H9 (cell line): ENCODE measurements around the gene SCRN1. TPM values are rescaled to one million over a fixed set of nuclear protein-coding genes. Genes with fewer than 3 reads are reported as not detected.
A peak's percentile ranks its signal among the peaks of the same experiment; 100 is the strongest.

Experiments
- DNase-seq: peaks from one replicate; pipeline ENCODE4 v3.0.0-alpha.2; 2017
- H2AFZ ChIP-seq: one replicate; pipeline ENCODE4 v1.6.1; 2013; ENCODE audit warnings: mild to moderate bottlenecking, low read length, control low read depth, moderate library complexity
- H2AK5ac ChIP-seq: 2 replicates; pipeline ENCODE4 v1.6.1; 2013; ENCODE audit warnings: low read length, control low read depth, mixed read lengths; ENCODE audit not compliant: insufficient read length
- H2BK120ac ChIP-seq: one replicate; pipeline ENCODE4 v1.6.1; 2013; ENCODE audit warnings: low read depth, mild to moderate bottlenecking, low read length, control low read depth, inconsistent platforms; ENCODE audit not compliant: poor library complexity, severe bottlenecking
- H2BK12ac ChIP-seq: 2 replicates; pipeline ENCODE4 v1.6.1; 2013; ENCODE audit warnings: low read length, control low read depth, mixed read lengths, low read depth; ENCODE audit not compliant: insufficient read length
- H2BK15ac ChIP-seq: 2 replicates; pipeline ENCODE4 v1.6.1; 2013; ENCODE audit warnings: low read depth, low read length, control low read depth
- H2BK20ac ChIP-seq: one replicate; pipeline ENCODE4 v1.6.1; 2013; ENCODE audit warnings: low read depth, mild to moderate bottlenecking, low read length, control low read depth, inconsistent platforms; ENCODE audit not compliant: poor library complexity, severe bottlenecking
- H2BK5ac ChIP-seq: 2 replicates; pipeline ENCODE4 v1.6.1; 2013; ENCODE audit warnings: low read length, control low read depth, mixed read lengths; ENCODE audit not compliant: insufficient read length
- H3K14ac ChIP-seq: 2 replicates; pipeline ENCODE4 v1.6.1; 2013; ENCODE audit warnings: low read length, control low read depth; ENCODE audit not compliant: insufficient read depth
- H3K18ac ChIP-seq: 2 replicates; pipeline ENCODE4 v1.6.1; 2013; ENCODE audit warnings: low read depth, mild to moderate bottlenecking, mixed read lengths, low read length, control low read depth; ENCODE audit not compliant: insufficient read length
- H3K23ac ChIP-seq: 2 replicates; pipeline ENCODE4 v1.6.1; 2013; ENCODE audit warnings: low read length, control low read depth, mixed read lengths, low read depth; ENCODE audit not compliant: insufficient read length
- H3K23me2 ChIP-seq: 2 replicates; pipeline ENCODE4 v1.6.1; 2013; ENCODE audit warnings: low read depth, mild to moderate bottlenecking, mixed read lengths, low read length, control low read depth; ENCODE audit not compliant: insufficient read length, poor library complexity, severe bottlenecking
- H3K27ac ChIP-seq: 2 replicates; pipeline ENCODE4 v1.5.1; 2013; ENCODE audit warnings: low read length, control low read depth, mixed read lengths, low read depth; ENCODE audit not compliant: insufficient read length
- H3K27me3 ChIP-seq: 2 replicates; pipeline ENCODE4 v1.6.1; 2013; ENCODE audit warnings: low read length, control low read depth, inconsistent platforms; ENCODE audit not compliant: insufficient read depth
- H3K4ac ChIP-seq: 2 replicates; pipeline ENCODE4 v1.6.1; 2013; ENCODE audit warnings: low read depth, mild to moderate bottlenecking, control low read depth, inconsistent platforms, low read length, moderate library complexity
- H3K4me1 ChIP-seq: 2 replicates; pipeline ENCODE4 v1.6.1; 2013; ENCODE audit warnings: low read length, control low read depth, inconsistent platforms; ENCODE audit not compliant: insufficient read depth
- H3K4me2 ChIP-seq: 2 replicates; pipeline ENCODE4 v1.6.1; 2013; ENCODE audit warnings: low read length, control low read depth, mixed read lengths; ENCODE audit not compliant: insufficient read length, insufficient read depth
- H3K56ac ChIP-seq: 2 replicates; pipeline ENCODE4 v1.6.1; 2013; ENCODE audit warnings: low read depth, mild to moderate bottlenecking, mixed read lengths, low read length, control low read depth; ENCODE audit not compliant: insufficient read length
- H3K79me1 ChIP-seq: 2 replicates; pipeline ENCODE4 v1.6.1; 2013; ENCODE audit warnings: low read depth, mild to moderate bottlenecking, moderate library complexity, low read length, control low read depth, inconsistent platforms; ENCODE audit not compliant: insufficient read depth, poor library complexity, severe bottlenecking
- H3K79me2 ChIP-seq: 2 replicates; pipeline ENCODE4 v1.6.1; 2013; ENCODE audit warnings: low read length, control low read depth, inconsistent platforms; ENCODE audit not compliant: insufficient read depth
- H3K9ac ChIP-seq: 2 replicates; pipeline ENCODE4 v1.6.1; 2013; ENCODE audit warnings: low read length, control low read depth, mixed read lengths; ENCODE audit not compliant: insufficient read length; ENCODE audit errors: extremely low read depth
- H3K9me3 ChIP-seq: one replicate; pipeline ENCODE4 v1.6.1; 2013; ENCODE audit warnings: low read depth, low read length, inconsistent platforms; ENCODE audit not compliant: control insufficient read depth
- H3T11ph ChIP-seq: one replicate; pipeline ENCODE4 v1.6.1; 2013; ENCODE audit warnings: mild to moderate bottlenecking, low read length, control low read depth, inconsistent platforms
- H4K20me1 ChIP-seq: one replicate; pipeline ENCODE4 v1.6.1; 2013; ENCODE audit not compliant: control insufficient read depth, insufficient read length, insufficient read depth
- H4K5ac ChIP-seq: 2 replicates; pipeline ENCODE4 v1.6.1; 2013; ENCODE audit warnings: low read depth, mild to moderate bottlenecking, mixed read lengths, low read length, control low read depth; ENCODE audit not compliant: insufficient read length
- H4K8ac ChIP-seq: replicated peaks from 2 replicates; pipeline ENCODE4 v1.6.1; 2013; ENCODE audit warnings: low read length, control low read depth, mixed read lengths, low read depth; ENCODE audit not compliant: insufficient read length
- H4K91ac ChIP-seq: 2 replicates; pipeline ENCODE4 v1.6.1; 2013; ENCODE audit warnings: low read depth, mild to moderate bottlenecking, moderate library complexity, mixed read lengths, low read length, control low read depth; ENCODE audit not compliant: insufficient read length
- H3K27ac Mint-ChIP-seq, 3 experiments: 2 replicates in 2 of 3; 3 replicates in 1 of 3; pipeline ENCODE4 v1.8.0; 2020 to 2021; ENCODE audit warnings: mixed read lengths in 3 of 3, mild to moderate bottlenecking in 1 of 3, moderate library complexity in 1 of 3
- H3K27me3 Mint-ChIP-seq: 2 replicates; pipeline ENCODE4 v1.8.0; 2021; ENCODE audit warnings: low read depth, mild to moderate bottlenecking, moderate library complexity, mixed read lengths
- H3K36me3 Mint-ChIP-seq, 3 experiments: 2 replicates in 2 of 3; 3 replicates in 1 of 3; pipeline ENCODE4 v1.8.0; 2020 to 2021; ENCODE audit warnings: low read depth in 3 of 3, mixed read lengths in 3 of 3; ENCODE audit not compliant: insufficient read depth in 1 of 3
- H3K4me1 Mint-ChIP-seq, 2 experiments: 2 replicates each; pipeline ENCODE4 v1.8.0; 2020; ENCODE audit warnings: mixed read lengths in 2 of 2
- H3K4me3 Mint-ChIP-seq, 2 experiments: 2 replicates in 1 of 2; 3 replicates in 1 of 2; pipeline ENCODE4 v1.8.0; 2020 to 2021; ENCODE audit warnings: mild to moderate bottlenecking in 2 of 2, mixed read lengths in 2 of 2, moderate library complexity in 1 of 2
- H3K9me3 Mint-ChIP-seq, 2 experiments: 2 replicates in 1 of 2; 3 replicates in 1 of 2; pipeline ENCODE4 v1.8.0; 2020; ENCODE audit warnings: mild to moderate bottlenecking in 2 of 2, mixed read lengths in 2 of 2, moderate library complexity in 1 of 2
- CTCF ChIP-seq: fragments of 200-600 bp; sonication (generic); conservative IDR thresholded peaks from 3 replicates; pipeline ENCODE4 v1.8.0; 2021; ENCODE audit warnings: antibody characterized with exemption, mild to moderate bottlenecking
- WGBS: extraction: QIAGEN DNeasy Blood & Tissue Kit; methylation state at CpG from one replicate; pipeline ENCODE4 v1.1.7; 2013; ENCODE audit warnings: missing lambda C conversion rate, low lambda C conversion rate, mixed read lengths; ENCODE audit not compliant: insufficient read length; ENCODE audit errors: extremely low coverage; 5-methylcytosine and 5-hydroxymethylcytosine counted together
- total RNA-seq: library from RNA; stranded (reverse); gene quantifications from 2 replicates; pipeline ENCODE4 v1.2.1, GENCODE V29; 2021

Gene SCRN1
- total RNA-seq, 1 experiment from 2014 or later: 101 TPM

GRCh38 chr7:29946428-29947186 lies 43.0 kb downstream of the SCRN1 start:
- Histone ChIP-seq H3K14ac (no peak overlapping the region), H2BK5ac (no peak overlapping the region), H3K23me2 (no peaks in the 10 kb centered on the region), H3K4ac (no peak overlapping the region), H3K27ac (no peak overlapping the region), H3K18ac (no peak overlapping the region), H4K20me1 (no peaks in the 10 kb centered on the region), H3K23ac (no peak overlapping the region), H3K4me2 (no peak overlapping the region), H2BK12ac (no peak overlapping the region), H3K56ac (no peak overlapping the region), H2BK20ac (no peak overlapping the region), H3K27me3 (no peaks in the 10 kb centered on the region), H3K79me1 (no peaks in the 10 kb centered on the region), H3K4me1 (no peaks in the 10 kb centered on the region), H2BK120ac (no peak overlapping the region), H3K9me3 (no peaks in the 10 kb centered on the region), H3T11ph (no peak overlapping the region), H2AK5ac (no peak overlapping the region), H4K8ac (no peak overlapping the region), H2AFZ (no peak overlapping the region), H4K5ac (no peak overlapping the region), H3K9ac (no peak overlapping the region), H4K91ac (no peak overlapping the region), H2BK15ac (no peak overlapping the region), H3K79me2 (no peaks in the 10 kb centered on the region)
- no CpG with 5 or more reads among the region's 5 CpGs for WGBS
- Mint-ChIP-seq H3K27ac (peak overlapping the region in 1 of 3 experiments; percentile 79; a peak in 1 of 7 replicates), H3K4me3 (no peak overlapping the region; a peak in 1 of 5 replicates), H3K36me3 (peaks cover 16 to 83% (median 59%) of the 10 kb centered on the region in 3 experiments; a peak in 6 of 7 replicates), H3K27me3 (no peaks in the 10 kb centered on the region), H3K4me1 (no peaks in the 10 kb centered on the region), H3K9me3 (no peaks in the 10 kb centered on the region; a peak in 2 of 5 replicates)
- peak; percentile 72 for DNase-seq
- peak; percentile 75 for TF ChIP-seq CTCF
